ENCODE data around the gene USP1. TPM values are rescaled to one million over a fixed set of nuclear protein-coding genes. Genes with fewer than 3 reads are reported as not detected.

Gene USP1
- total RNA-seq, 1 experiment from 2014 or later: 64.6 TPM

DNA sequence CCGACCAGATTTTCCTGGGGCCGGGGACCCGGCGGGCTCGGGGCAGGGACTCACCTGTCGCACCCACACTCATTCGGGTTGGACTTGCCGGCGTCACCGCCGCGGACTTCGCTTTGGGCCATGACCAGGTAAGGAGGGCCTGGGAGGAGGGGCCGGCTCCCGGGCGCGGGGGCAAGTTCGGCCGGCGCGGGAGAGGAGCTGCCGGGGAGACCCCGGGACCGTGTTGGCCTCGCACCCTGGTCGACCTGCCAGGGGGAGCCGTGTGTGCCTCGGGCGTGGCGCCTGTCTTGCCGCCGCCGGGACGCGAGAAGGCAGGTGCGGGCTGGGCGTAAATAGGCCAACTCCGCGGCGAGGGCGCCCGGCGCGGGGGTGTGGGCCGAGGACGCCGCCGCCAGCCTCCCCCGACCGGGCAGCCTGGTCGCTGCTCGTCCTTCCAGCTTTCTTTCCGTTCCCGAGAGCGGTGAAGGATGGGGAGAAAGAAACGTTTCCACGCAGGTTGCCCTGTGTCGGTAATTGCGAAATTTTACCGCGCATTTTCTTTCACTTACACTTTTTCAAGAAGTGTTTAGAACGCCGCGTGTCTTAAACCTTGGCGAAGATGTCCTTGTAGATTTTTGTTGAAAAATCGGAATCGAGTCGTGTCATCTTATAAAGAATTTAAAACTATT, 558 bp downstream of the USP1 start:
- peaks cover 10 to 26% (median 21%) of the 10 kb centered on the region in 3 experiments for H3K36me3 Mint-ChIP-seq (ENCODE audit: insufficient read depth in 1 of 3, low read depth in 3 of 3)
- Histone ChIP-seq H2BK15ac (ENCODE audit: low read depth, low read length) (no peak overlapping the region), H3K56ac (ENCODE audit: insufficient read length, low read depth, low read length) (no peak overlapping the region), H3K27me3 (ENCODE audit: insufficient read depth, low read length) (no peaks in the 10 kb centered on the region), H3K18ac (ENCODE audit: insufficient read length, low read depth, low read length) (peak overlapping the region; percentile 94), H2BK5ac (ENCODE audit: insufficient read length, low read length) (no peak overlapping the region), H4K91ac (ENCODE audit: insufficient read length, low read depth, low read length) (peak overlapping the region; percentile 5), H2BK20ac (ENCODE audit: low read depth, low read length, poor library complexity, severe bottlenecking) (no peak overlapping the region), H3K4me2 (ENCODE audit: insufficient read depth, insufficient read length, low read length) (peak overlapping the region; percentile 98), H4K20me1 (ENCODE audit: control insufficient read depth, insufficient read depth, insufficient read length) (no peaks in the 10 kb centered on the region), H4K8ac (replicated peaks; ENCODE audit: insufficient read length, low read depth, low read length) (no peak overlapping the region), H2BK120ac (ENCODE audit: low read depth, low read length, poor library complexity, severe bottlenecking) (no peak overlapping the region), H3K79me2 (ENCODE audit: insufficient read depth, low read length) (peaks cover 24% of the 10 kb centered on the region), H3K4me1 (ENCODE audit: insufficient read depth, low read length) (no peaks in the 10 kb centered on the region), H3K9me3 (ENCODE audit: control insufficient read depth, low read depth, low read length) (no peaks in the 10 kb centered on the region), H2AK5ac (ENCODE audit: insufficient read length, low read length) (no peak overlapping the region), H3K9ac (ENCODE audit: extremely low read depth, insufficient read length, low read length) (peak overlapping the region; percentile 95), H3K23ac (ENCODE audit: insufficient read length, low read depth, low read length) (no peak overlapping the region), H2AFZ (ENCODE audit: low read length) (no peak overlapping the region), H3K14ac (ENCODE audit: insufficient read depth, low read length) (peak overlapping the region; percentile 96), H3K4ac (ENCODE audit: low read depth, low read length) (no peak overlapping the region), H3K79me1 (ENCODE audit: insufficient read depth, low read depth, low read length, poor library complexity, severe bottlenecking) (no peaks in the 10 kb centered on the region), H4K5ac (ENCODE audit: insufficient read length, low read depth, low read length) (no peak overlapping the region), H3K27ac (ENCODE audit: insufficient read length, low read depth, low read length) (peak overlapping the region; percentile 96), H3T11ph (ENCODE audit: low read length) (no peak overlapping the region), H2BK12ac (ENCODE audit: insufficient read length, low read depth, low read length) (no peak overlapping the region), H3K23me2 (ENCODE audit: insufficient read length, low read depth, low read length, poor library complexity, severe bottlenecking) (peaks cover 16% of the 10 kb centered on the region)
- DNase-seq: no peak
- H3K4me1 Mint-ChIP-seq: peaks cover 15 to 18% of the 10 kb centered on the region in 2 experiments
- WGBS (ENCODE audit: extremely low coverage, insufficient read length, low lambda C conversion rate): no CpG with 5 or more reads among the region's 68 CpGs
- H3K27me3 Mint-ChIP-seq (ENCODE audit: low read depth): peaks cover under 1% of the 10 kb centered on the region; the same call in 1 of the 2 replicates
- no peaks in the 10 kb centered on the region for H3K9me3 Mint-ChIP-seq
- H3K4me3 Mint-ChIP-seq: peak overlapping the region; percentile 85 to 88
- TF ChIP-seq, protein P1, sequence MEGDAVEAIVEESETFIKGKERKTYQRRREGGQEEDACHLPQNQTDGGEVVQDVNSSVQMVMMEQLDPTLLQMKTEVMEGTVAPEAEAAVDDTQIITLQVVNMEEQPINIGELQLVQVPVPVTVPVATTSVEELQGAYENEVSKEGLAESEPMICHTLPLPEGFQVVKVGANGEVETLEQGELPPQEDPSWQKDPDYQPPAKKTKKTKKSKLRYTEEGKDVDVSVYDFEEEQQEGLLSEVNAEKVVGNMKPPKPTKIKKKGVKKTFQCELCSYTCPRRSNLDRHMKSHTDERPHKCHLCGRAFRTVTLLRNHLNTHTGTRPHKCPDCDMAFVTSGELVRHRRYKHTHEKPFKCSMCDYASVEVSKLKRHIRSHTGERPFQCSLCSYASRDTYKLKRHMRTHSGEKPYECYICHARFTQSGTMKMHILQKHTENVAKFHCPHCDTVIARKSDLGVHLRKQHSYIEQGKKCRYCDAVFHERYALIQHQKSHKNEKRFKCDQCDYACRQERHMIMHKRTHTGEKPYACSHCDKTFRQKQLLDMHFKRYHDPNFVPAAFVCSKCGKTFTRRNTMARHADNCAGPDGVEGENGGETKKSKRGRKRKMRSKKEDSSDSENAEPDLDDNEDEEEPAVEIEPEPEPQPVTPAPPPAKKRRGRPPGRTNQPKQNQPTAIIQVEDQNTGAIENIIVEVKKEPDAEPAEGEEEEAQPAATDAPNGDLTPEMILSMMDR (conservative IDR thresholded peaks at IDR 0.05): no peak
- H3K27ac Mint-ChIP-seq: no peak overlapping the region; a peak in 1 of 7 replicates

Data from H9 (cell line).